Right renal pelvis (tissue), 4 donors: ENCODE measurements around the gene GPR107. TPM values are rescaled to one million over a fixed set of nuclear protein-coding genes. Genes with fewer than 3 reads are reported as not detected.

Source experiments
- DNase-seq, 4 donors: peaks; one replicate each; pipeline ENCODE4 v3.0.0-alpha.2; 2013; ENCODE audit warnings: low read depth in 4 of 4, low spot score in 3 of 4, missing footprints in 1 of 4
- polyA plus RNA-seq, 4 donors: library from polyadenylated mRNA; unstranded; fragments of 120-200 nt; gene quantifications; one replicate each; pipeline ENCODE4 v1.2.1, GENCODE V29; 2013; ENCODE audit not compliant: insufficient read length in 4 of 4

GPR107 gene
- polyA plus RNA-seq, 4 donors = 54.8 to 60.6 (median 55.7) TPM

GRCh38 chr9:130107234-130107861, 53.6 kb downstream of the GPR107 start:
- peak; percentile 69 to 76 (median 72) for DNase-seq

DNA sequence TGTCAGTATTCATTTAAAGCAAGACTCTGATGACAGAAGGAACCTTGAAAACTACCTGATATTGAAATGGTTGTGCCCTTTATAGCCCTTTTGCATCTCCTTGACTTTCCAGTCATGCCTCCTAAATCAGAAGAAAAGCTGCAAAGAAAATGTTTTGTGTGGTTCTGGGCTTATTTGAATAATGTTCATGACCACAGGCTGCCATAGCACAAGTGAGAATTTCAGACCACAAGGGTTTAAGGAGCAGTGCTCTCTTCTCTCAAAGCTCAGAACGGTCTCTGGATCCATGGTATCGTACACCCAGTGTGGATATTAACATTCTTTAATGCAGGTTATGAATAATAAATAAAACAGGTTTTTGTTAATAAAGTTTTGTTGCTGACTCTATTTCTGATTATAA, 54.2 kb downstream of the GPR107 start:
- DNase-seq = no peak

GRCh38 chr9:130110166-130110565, 56.5 kb downstream of the GPR107 start:
- no peak for DNase-seq

DNA sequence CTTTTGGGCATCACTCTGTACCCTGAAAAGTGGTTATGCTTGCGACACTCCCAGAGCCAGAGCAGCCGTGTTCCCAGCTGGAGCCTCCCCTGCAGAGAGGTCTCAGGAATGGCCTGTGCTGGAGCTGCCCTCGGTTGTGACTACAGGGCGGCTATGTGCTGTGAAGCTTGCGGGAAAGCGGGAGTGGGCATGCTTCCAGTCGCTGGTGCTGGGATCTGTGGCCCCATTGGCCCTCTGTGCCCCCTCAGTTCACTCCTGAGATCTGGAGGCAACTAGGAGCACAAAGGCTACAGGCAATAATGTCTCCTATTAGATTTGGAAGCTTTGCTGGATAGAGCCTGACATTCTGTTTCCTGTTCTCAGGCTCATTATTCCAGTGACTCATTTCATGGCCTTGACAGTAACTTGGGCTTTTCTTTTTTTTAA, 56.9 kb downstream of the GPR107 start:
- DNase-seq = no peak

GRCh38 chr9:130111786-130112537, 58.3 kb downstream of the GPR107 start:
- no peak for DNase-seq

DNA sequence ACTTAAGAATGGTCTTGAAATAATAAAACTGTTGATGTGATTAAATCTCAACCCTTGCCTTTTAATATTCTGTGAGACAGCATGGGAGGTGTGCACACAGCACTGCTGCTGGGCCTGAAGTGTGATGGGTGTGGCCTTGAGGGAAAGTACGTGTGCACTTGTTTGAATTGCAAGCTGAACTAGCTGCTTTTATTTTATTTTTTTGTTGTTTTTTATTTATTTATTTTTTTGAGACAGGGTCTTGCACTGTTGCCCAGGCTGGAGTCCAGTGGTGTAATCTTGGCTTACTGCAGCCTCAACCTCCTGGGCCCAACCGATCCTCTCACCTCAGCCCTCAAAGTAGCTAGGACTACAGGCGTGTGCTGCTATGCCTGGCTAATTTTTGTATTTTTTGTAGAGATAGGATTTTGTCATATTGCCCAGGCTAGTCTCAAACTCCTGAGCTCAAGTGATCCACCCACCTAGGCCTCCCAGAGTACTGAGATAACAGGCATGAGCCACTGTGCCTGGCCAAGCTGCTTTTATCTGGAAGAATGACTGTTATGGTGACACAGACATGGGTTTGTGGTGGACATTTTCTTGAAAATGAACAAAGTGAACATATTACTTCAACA, 58.9 kb downstream of the GPR107 start:
- DNase-seq = no peak

DNA sequence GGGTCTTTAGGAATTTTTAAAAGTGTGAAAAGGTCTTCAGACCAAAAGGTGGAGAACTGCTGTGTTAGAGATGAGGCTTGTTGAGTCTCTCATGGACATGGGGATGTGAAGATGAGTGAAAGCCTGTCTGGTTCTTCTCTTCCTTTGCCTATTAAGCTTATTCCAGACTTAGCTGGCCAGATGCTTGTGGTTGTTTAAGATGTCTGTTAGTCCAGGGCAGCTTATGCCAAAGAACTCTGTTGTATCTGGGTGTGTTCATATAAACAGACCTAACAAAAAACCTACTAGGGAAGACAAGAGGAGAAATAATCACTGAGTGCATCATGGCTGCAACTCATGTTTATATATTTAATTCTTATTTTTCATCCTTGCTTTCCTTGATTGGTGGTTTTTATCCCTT, 61.0 kb downstream of the GPR107 start:
- DNase-seq = no peak

DNA sequence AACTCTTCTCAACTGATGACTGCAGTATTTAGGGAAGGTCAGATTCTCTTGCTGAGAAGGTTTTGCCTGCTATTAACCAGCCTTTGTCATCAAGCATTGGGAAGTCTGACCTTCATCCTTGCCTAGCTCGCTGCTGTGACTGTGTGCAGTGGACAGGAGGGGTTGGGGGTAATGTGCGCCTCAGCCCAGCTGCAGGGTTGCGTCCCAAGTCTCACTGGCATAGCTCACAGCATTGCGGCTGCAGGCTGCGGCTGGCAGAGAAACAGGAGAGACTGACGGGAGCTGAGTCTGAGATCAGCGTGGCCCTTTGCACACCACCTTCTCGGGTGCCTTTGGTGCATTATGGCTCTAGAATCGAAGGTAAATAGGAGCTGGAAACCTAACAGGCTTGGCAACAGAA, 62.6 kb downstream of the GPR107 start:
- DNase-seq = no peak

- no peak for DNase-seq
Measured at GRCh38 chr9:130117376-130117775, 63.7 kb downstream of the GPR107 start.

DNA sequence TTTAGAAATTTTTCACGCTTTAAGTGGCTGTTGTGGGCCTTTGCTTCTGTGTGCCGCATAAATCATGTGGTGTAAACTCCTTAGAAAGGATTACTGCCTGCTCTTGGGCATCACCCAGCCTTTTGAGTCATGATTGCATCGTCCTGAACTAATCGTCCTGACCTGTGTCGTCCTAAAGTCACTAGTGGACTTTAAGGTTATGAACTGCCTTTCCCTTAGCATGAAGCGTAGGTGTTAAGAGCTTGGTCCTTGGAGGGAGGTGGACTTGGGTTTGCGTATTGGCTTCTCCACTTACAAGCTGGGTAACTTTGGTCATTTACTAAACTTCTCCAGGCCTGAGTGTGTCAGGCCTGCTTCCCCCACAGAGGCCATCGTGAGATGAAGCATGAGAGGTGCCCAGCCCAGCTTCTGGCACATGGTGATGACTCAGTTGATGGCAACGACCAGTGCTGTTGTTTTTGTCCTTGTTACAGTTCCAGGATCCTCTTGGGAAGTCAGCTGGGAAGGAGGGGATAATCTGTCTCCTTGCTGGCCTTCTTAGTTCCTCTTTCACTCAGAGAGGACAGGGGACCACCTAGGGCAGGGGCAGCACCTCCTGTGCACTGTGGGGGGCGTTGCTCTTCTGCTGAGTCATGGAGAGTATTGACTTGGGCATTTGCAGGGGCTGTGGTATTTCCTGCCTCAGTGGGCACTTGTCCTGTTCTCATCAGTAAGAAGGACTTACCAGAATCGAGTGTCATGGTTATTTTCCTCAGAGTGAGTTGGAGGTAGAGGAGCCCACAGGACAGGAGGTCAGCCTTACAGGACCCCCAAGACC, 64.3 kb downstream of the GPR107 start:
- DNase-seq = no peak

GRCh38 chr9:130118841-130119518, 65.3 kb downstream of the GPR107 start:
- no peak for DNase-seq

GRCh38 chr9:130119519-130120298, 66.0 kb downstream of the GPR107 start:
- no peak for DNase-seq

- DNase-seq = no peak
Measured at GRCh38 chr9:130120299-130120587, 66.5 kb downstream of the GPR107 start.

- DNase-seq = no peak
Measured at GRCh38 chr9:130120832-130121231, 67.1 kb downstream of the GPR107 start.

- DNase-seq = no peak
Measured at GRCh38 chr9:130122456-130122855, 68.8 kb downstream of the GPR107 start.

GRCh38 chr9:130124085-130124860, 70.6 kb downstream of the GPR107 start:
- DNase-seq = no peak

GRCh38 chr9:130126721-130127433, 73.2 kb downstream of the GPR107 start:
- no peak for DNase-seq

DNA sequence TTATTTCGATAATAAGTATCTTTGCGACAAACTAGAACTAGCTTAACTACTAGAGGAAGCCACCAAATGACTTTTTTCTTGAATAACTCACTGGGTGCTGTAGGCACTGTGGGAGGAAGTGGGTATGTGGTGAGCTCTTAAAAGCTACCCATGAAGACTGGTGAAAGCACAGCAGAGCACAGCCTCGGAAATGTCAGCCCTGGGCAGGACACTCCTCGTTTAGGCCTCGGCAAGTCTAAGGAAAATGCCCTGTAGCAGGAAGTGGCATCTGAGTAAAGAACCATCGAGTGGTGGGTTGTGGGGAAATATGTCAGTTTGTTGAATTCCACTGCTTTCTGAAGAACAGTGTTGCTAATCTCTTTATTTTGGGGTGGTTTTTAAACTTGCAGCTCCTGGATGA, 74.5 kb downstream of the GPR107 start:
- no peak for DNase-seq
